Measurements from ENCODE around the gene TMEM72.

TMEM72 gene

DNA sequence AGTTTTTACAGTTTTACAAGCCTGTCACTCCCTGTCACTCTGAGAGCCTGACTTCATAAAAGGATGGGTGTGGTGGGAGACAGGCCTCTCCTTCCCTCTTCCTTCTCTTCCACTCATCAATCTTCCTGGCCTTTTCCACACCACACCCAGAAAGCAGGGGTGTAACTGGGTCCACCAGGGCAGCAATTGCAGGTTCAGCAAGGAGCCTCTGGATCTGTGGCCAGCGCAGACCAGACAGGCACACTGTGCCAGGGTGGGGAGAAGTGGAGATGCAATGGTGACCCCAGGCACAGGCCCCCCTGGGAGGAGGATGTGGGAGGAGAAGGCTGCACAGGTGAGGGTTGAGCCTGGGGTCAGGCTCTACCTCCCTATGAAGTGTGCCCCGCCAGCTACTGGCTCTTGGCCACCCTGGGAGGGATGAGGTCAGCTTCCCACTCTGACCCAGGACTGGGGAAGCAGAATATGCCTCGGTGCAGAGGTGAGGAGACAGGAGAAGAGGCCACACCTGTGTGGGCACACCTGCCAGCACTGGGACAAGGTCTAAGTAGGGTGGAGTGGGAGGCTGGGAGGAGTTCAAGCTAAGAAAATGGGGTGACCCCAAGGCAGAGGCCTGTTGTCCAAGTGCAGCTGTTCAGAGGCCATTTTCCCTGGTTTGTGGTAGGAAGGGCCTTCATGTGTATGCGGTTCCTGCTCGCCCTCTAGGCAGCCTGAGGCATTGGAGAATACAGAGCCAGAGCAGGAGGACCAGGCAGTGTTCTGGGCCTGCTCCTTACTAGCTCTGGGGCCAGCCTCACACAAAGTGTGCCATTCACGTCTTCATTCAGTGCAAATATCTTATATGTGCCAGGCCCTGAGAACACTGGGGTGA is 20.2 kb upstream of the TMEM72 start:
- no peak for DNase-seq

GRCh38 chr10:44891721-44892120 is 19.4 kb upstream of the TMEM72 start:
- DNase-seq, result no peak

DNA sequence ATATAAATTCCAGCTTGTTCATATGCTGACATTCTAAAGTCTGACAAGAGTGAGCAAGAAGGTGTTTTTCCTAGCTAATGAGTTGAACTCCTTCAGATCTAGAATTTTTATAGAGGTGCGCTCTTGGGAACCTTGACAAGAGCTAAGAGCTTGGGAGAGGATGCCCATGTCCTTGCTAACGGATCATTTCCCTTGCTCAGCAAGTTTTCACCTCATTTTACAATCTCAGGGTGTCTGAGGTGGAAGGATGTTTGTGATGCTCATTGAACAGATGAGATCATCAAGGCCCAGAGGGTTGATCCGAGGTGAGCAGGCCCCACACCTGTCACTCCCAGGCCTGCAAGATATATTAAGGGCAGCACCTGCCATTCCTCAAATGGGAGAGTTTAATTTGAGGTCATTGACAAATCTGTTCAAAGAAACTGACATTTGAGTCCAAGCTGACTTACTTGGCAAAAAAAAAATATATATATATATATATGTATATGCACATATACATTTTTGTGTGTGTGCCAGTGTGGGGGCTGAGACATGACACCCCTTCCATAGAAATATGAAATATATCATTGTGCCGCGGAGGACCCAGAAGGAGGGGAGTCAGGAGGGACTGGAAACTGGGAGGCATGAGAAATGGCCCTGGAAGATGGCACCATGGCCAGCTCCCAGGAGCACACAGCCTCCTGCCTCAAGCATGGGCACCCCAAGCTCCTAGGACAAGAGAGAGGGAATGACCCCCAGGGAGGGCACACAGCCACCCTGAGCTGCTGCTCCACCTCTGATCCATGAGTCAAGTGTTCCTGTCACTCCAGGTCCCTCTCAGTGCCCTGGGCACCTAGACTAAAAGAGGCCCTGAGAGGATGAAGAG is 17.3 kb upstream of the TMEM72 start:
- no peak for DNase-seq

DNA sequence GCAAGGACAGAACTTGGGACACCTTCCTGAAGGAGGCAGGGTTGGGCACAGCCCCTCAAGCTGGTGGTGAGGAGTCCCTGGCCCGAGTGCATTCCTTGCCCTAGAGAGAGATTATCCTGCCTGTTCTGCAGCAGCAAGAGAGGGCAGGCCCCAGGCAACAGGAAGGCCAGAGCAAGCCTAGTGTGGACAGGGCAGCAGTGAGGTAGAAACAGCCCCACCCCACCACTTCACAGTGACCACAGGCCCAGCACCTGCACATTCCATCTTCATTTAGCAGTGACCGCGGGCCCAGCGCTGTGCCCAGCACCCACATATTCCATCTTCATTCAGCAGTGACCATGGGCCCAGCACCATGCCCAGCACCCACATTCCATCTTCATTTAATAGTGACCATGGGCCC is 16.4 kb upstream of the TMEM72 start:
- no peak for DNase-seq

- no peak for DNase-seq
Observed at GRCh38 chr10:44895280-44895679, 15.9 kb upstream of the TMEM72 start.

- no peak for DNase-seq
Observed at GRCh38 chr10:44897049-44897448, 14.1 kb upstream of the TMEM72 start.

DNA sequence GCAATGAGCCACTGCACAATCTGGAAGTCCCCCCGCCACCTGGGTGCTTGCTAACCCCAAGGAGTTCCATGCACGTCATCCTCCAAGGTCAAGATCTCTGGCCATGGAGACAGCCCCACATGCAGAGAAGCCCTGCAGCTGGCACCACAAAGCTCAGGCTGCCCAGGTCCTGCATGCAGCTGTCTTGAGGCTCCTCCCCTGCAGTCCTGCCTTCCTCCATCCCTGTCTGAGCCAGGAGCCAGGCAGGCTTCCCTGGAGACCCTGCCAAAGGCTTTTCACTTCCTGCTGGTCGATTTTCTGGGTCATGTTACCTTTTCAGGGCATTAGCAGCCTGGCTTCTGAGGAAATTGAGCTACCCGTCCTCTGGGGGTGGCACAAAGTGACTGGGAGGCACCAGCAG is 12.5 kb upstream of the TMEM72 start:
- DNase-seq, result no peak

- DNase-seq, result no peak
Observed at GRCh38 chr10:44899450-44900080, 11.6 kb upstream of the TMEM72 start.

DNA sequence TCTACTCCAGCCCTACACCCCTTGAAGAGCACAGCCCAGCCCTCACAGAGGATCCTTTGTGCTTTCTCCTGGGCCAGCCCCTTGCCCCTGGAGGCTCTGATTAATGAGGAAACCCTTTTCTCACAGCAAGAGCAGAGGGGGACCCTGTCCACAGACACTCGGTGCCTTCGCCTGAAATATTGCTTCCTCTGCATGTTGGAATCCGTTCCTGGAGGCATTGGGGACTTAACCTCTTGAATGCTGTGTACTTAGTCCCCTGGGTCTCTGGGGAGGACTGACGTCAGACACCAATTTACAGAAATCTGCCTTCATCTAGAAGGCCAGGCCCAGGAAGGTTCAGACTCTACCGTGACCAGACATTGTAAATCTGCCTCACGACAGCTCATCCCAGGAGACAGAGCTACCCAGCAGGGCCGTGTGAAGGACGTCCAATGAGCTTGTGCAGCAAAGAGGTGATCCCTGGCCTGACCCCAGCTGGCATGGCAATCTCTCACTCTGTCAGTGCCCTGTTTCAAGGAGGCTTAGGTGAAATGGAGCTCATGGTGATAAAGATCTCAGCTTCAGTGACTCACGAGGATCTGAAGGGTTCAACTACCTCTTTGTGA is 8.1 kb upstream of the TMEM72 start:
- no peak for DNase-seq

DNA sequence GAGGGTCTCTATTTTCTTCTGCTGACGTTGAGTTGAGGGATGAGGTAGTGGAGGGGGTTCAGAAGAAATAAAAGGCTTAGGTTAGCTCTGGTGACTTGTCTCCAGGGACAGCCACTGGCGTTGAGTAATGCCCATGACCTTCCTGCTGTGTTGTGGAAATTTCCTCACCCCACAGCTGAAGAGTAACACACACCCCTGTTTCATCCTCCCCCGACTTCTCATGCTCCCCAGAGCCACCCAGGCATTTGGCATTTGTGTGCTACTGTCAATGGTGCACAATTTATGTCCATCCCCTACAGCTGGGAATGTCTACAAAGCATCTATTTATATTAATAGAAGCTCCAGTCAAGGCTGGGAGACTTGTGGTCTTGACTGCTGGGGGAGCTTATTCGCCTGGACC is 4.7 kb upstream of the TMEM72 start:
- no peak for DNase-seq

- no peak for DNase-seq
Observed at GRCh38 chr10:44907556-44907955, 3.6 kb upstream of the TMEM72 start.

GRCh38 chr10:44908066-44908749 is 2.9 kb upstream of the TMEM72 start:
- no peak for DNase-seq

DNA sequence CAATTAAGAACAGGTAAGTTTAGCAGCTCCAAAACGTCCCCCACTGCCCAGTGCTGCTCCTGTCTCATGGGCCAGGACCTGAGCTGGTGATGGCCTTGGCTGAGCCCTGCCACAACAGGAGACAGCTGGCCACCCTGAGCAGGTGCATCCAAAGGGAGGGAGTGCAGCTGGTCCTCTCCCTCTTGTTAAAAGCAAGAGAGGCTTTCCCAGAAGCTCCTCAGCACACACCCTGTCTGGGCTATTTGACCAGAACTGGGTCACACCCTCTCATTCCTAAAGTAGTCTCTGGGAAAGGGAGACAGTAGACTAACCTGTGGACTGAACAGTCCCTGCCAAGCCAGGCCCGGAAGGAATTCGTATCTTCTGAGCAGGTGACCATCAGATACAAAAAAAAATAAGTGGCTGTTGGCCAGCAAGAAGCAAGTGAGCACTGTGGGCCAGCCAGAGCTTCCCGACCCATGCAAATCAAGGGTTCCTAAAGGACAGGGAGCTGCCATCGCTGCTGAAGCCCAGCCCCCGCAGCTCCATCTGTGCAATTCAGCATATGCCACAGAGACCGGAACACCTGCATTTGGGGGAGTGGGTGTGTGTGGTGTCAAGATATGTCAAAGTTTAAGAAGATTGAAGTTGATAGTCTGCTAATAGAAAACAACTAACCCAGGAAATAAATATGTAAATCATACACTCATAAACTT is 2.1 kb upstream of the TMEM72 start:
- DNase-seq, result no peak

DNA sequence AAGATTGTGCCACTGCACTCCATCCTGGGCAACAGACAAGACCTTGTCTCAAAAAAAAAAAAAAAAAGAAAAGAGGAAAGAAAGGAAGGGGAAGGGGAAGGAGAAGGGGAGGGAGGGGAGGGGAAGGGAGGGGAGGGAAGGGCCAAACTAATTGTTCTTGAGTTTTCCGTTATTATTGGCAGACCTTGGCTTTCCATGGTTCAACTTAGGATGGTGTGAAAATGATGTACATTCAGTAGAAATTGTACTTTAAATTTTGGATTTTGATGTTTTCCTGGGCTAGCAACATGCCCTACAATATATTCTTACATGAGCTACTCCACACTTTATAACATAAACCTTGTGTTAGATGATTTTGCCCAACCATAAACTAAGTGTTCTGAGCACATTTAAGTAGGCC is 1.2 kb upstream of the TMEM72 start:
- DNase-seq, result no peak

DNA sequence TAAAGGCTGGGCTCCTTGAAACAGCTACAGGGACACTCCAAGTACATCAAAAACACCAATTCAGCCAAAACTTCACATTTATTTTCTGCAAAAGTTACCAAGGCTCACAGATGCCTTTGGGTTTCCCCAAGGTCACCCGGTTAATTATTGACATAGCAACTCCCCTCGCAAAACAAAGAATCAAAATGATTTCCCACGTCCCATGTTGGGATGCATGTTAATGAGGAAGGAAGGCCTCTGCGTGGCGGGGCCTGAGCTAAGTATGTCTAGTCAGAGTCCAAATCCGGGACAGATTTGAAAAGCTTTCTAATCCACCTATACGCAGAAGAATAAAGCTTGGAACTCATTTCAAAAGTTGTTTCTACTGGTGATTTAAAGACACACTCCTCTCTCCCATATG is 535 bp upstream of the TMEM72 start:
- DNase-seq, result no peak

DNA sequence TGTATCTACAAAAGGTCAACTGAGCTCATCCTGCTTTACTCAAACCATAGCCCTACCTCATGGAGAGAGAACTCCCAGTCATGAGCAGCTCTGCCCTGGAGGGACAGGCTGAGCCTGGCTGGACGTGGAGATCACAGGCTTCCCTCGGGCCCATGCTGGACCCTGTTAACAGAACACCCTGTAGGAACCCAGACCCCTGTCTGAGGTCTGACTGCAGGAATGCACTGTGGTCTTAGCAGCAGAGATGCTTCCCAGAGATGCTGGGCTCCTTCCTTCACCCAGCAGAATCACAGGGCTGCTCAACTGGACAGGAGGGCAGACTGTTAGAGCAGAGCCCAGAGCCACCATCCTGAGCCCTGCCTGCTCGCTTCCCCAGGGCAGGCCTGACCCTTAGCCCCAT is 814 bp downstream of the TMEM72 start:
- DNase-seq, result no peak

GRCh38 chr10:44913350-44914081 is 2.4 kb downstream of the TMEM72 start:
- DNase-seq, result no peak

GRCh38 chr10:44914891-44915290 is 3.8 kb downstream of the TMEM72 start:
- DNase-seq, result no peak

DNA sequence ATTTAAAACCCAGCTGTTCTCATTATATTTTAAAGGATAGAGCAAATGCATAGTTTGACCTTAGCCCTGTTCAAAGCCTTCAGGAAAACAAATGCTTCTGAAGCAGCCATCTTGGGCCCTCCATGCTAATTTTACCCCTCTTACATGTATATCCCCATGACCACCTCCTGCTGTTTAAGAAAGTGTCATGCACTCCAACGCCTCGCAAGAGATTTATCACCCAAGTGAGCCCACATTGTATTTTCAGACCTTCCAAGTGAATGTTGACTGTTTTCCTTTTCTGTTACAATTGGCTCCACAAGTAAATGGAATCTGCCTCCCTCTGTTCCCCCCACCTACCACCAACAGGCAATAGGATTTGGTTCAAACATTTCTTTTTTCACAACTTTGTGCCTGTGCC is 5.3 kb downstream of the TMEM72 start:
- no peak for DNase-seq

GRCh38 chr10:44917848-44918247 is 6.7 kb downstream of the TMEM72 start:
- no peak for DNase-seq

DNA sequence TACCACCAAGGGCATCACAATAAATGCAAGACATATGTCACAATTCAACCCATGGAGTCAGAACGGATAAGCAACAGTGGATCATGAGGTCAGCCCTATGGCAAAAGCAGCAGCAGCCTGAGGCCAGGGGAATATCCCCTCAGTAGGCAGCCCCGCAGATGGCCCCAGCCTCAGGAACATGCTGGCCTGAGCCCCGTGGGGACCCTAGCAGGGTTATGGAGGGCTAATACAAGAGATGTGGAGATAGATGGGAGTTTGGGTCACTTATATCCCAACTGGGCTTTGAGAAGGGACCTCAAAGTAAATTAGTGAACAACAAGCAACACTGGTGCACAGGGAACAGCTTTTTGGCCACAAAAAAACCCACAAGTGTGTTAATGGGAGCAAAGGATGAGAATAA is 9.1 kb downstream of the TMEM72 start:
- DNase-seq, result no peak
